Measurements from ENCODE around the gene KRT3. TPM values are rescaled to one million over a fixed set of nuclear protein-coding genes. Genes with fewer than 3 reads are reported as not detected.

Gene KRT3
- polyA plus RNA-seq, 3 donors, result not detected

GRCh38 chr12:52765702-52766101, 30.2 kb downstream of the KRT3 start:
- H3K4me1 ChIP-seq (ENCODE audit: control insufficient read depth in 1 of 2, insufficient read depth in 2 of 2, low read length in 2 of 2), result no peaks in the 10 kb centered on the region
- no peak overlapping the region for H3K9ac ChIP-seq (ENCODE audit: insufficient read depth, low read length, poor library complexity, severe bottlenecking)
- Mint-ChIP-seq H3K9me3 (peaks cover 3 to 23% (median 16%) of the 10 kb centered on the region in 7 donors), H3K27me3 (ENCODE audit: low read depth in 3 of 3) (peaks cover 3 to 7% (median 7%) of the 10 kb centered on the region in 3 donors), H3K27ac (no peak overlapping the region), H3K36me3 (no peaks in the 10 kb centered on the region), H3K4me3 (no peak overlapping the region), H3K4me1 (no peaks in the 10 kb centered on the region)
- no peak overlapping the region for H3K4me2 ChIP-seq (replicated peaks; ENCODE audit: extremely low read depth, low read length, poor library complexity, severe bottlenecking)
- peaks cover 13 to 21% of the 10 kb centered on the region in 2 donors for H3K9me3 ChIP-seq (replicated peaks in 1 of 2; ENCODE audit: control insufficient read depth in 1 of 2, insufficient read depth in 1 of 2, low read length in 2 of 2)
- no peaks in the 10 kb centered on the region for H4K20me1 ChIP-seq (ENCODE audit: insufficient read depth, low read length)
- no peaks in the 10 kb centered on the region for H3K36me3 ChIP-seq (replicated peaks in 1 of 2; ENCODE audit: control insufficient read depth in 1 of 2, insufficient read depth in 2 of 2, low read length in 2 of 2)
- H3K79me2 ChIP-seq (ENCODE audit: insufficient read depth, low read length), result no peaks in the 10 kb centered on the region
- no peak for TF ChIP-seq CTCF (IDR thresholded peaks at IDR 0.05)
- no peak overlapping the region for H3K27ac ChIP-seq (ENCODE audit: low read depth in 1 of 2, low read length in 2 of 2)
- no peaks in the 10 kb centered on the region for H3K27me3 ChIP-seq (ENCODE audit: control insufficient read depth in 2 of 2, insufficient read depth in 2 of 2, low read length in 2 of 2)
- H2AFZ ChIP-seq (ENCODE audit: insufficient read depth, low read depth, low read length, poor library complexity, severe bottlenecking), result no peak overlapping the region
- 100% methylated on average over 1 of the region's 1 CpG for WGBS (ENCODE audit: insufficient coverage)
- no peak for DNase-seq
- H3K4me3 ChIP-seq (replicated peaks in 1 of 3; ENCODE audit: low read depth in 2 of 3, low read length in 3 of 3), result no peak overlapping the region
- intact Hi-C loops (cut with micrococcal nuclease), result no loop called here

- intact Hi-C loops (cut with micrococcal nuclease), result no loop called here
- TF ChIP-seq CTCF (IDR thresholded peaks at IDR 0.05), result no peak
- H3K36me3 Mint-ChIP-seq, result no peaks in the 10 kb centered on the region
- no peak overlapping the region for H3K4me2 ChIP-seq (replicated peaks; ENCODE audit: extremely low read depth, low read length, poor library complexity, severe bottlenecking)
- no peaks in the 10 kb centered on the region for H4K20me1 ChIP-seq (ENCODE audit: insufficient read depth, low read length)
- no peaks in the 10 kb centered on the region for H3K36me3 ChIP-seq (replicated peaks in 1 of 2; ENCODE audit: control insufficient read depth in 1 of 2, insufficient read depth in 2 of 2, low read length in 2 of 2)
- no peaks in the 10 kb centered on the region for H3K4me1 ChIP-seq (ENCODE audit: control insufficient read depth in 1 of 2, insufficient read depth in 2 of 2, low read length in 2 of 2)
- no peak overlapping the region for H3K4me3 ChIP-seq (replicated peaks in 1 of 3; ENCODE audit: low read depth in 2 of 3, low read length in 3 of 3)
- H3K79me2 ChIP-seq (ENCODE audit: insufficient read depth, low read length), result no peaks in the 10 kb centered on the region
- DNase-seq, result no peak
- H3K27ac Mint-ChIP-seq, result no peak overlapping the region
- WGBS (ENCODE audit: insufficient coverage), result no CpG with 5 or more reads among the region's 2 CpGs
- H3K9ac ChIP-seq (ENCODE audit: insufficient read depth, low read length, poor library complexity, severe bottlenecking), result no peak overlapping the region
- H3K4me1 Mint-ChIP-seq, result no peaks in the 10 kb centered on the region
- H3K9me3 Mint-ChIP-seq, result peaks cover 11 to 37% (median 27%) of the 10 kb centered on the region in 7 donors
- peaks cover 3 to 7% (median 5%) of the 10 kb centered on the region in 3 donors for H3K27me3 Mint-ChIP-seq (ENCODE audit: low read depth in 3 of 3)
- no peak overlapping the region for H2AFZ ChIP-seq (ENCODE audit: insufficient read depth, low read depth, low read length, poor library complexity, severe bottlenecking)
- H3K9me3 ChIP-seq (replicated peaks in 1 of 2; ENCODE audit: control insufficient read depth in 1 of 2, insufficient read depth in 1 of 2, low read length in 2 of 2), result peaks cover 24 to 37% of the 10 kb centered on the region in 2 donors
- no peaks in the 10 kb centered on the region for H3K27me3 ChIP-seq (ENCODE audit: control insufficient read depth in 2 of 2, insufficient read depth in 2 of 2, low read length in 2 of 2)
- H3K4me3 Mint-ChIP-seq, result no peak overlapping the region
- no peak overlapping the region for H3K27ac ChIP-seq (ENCODE audit: low read depth in 1 of 2, low read length in 2 of 2)
These were observed 31.9 kb downstream of the KRT3 start for GRCh38 chr12:52763991-52764390.
